Neural cell (in vitro differentiated cells): ENCODE data around the gene NUP155. TPM values are rescaled to one million over a fixed set of nuclear protein-coding genes. Genes with fewer than 3 reads are reported as not detected.

Source experiments
- H2AFZ ChIP-seq: fragments of 200-600, 300-800 bp; sonication (generic), shearing (Covaris generic); 2 replicates; pipeline ENCODE4 v1.6.0; 2014; ENCODE audit warnings: low read depth, mild to moderate bottlenecking, antibody characterized with exemption, low read length, moderate library complexity
- H3F3A ChIP-seq: fragments of 200-600 bp; shearing (Covaris generic); 2 replicates; pipeline ENCODE4 v1.6.1; 2016; ENCODE audit warnings: mild to moderate bottlenecking, moderate library complexity, mixed read lengths, antibody characterized with exemption, low read length; ENCODE audit not compliant: insufficient read depth, poor library complexity, severe bottlenecking
- H3K27ac ChIP-seq: fragments of 200-600, 300-800 bp; sonication (generic), shearing (Covaris generic); 2 replicates; pipeline ENCODE4 v1.5.1; 2014; ENCODE audit warnings: mild to moderate bottlenecking, low read length, moderate library complexity
- H3K27me3 ChIP-seq: fragments of 300-800, 200-600 bp; sonication (generic), shearing (Covaris generic); 2 replicates; pipeline ENCODE4 v1.6.0; 2014; ENCODE audit warnings: mild to moderate bottlenecking, low read depth, low read length, moderate library complexity; ENCODE audit not compliant: insufficient read depth
- H3K36me3 ChIP-seq: fragments of 300-800, 200-600 bp; sonication (generic), shearing (Covaris generic); 2 replicates; pipeline ENCODE4 v1.5.1; 2014; ENCODE audit warnings: mild to moderate bottlenecking, antibody characterized with exemption, low read length, moderate library complexity; ENCODE audit not compliant: insufficient read depth
- H3K4me2 ChIP-seq: fragments of 300-800, 200-600 bp; sonication (generic), shearing (Covaris generic); 2 replicates; pipeline ENCODE4 v1.6.0; 2014; ENCODE audit warnings: mild to moderate bottlenecking, low read length
- H3K4me3 ChIP-seq: fragments of 300-800, 200-600 bp; sonication (generic), shearing (Covaris generic); 2 replicates; pipeline ENCODE4 v1.5.1; 2014; ENCODE audit warnings: mild to moderate bottlenecking, low read length, moderate library complexity
- H3K79me2 ChIP-seq: fragments of 200-600 bp; shearing (Covaris generic); replicated peaks from 2 replicates; pipeline ENCODE4 v1.6.0; 2014; ENCODE audit warnings: mild to moderate bottlenecking, low read length, moderate library complexity; ENCODE audit not compliant: insufficient read depth
- H3K9ac ChIP-seq: fragments of 300-800, 200-600 bp; sonication (generic), shearing (Covaris generic); 2 replicates; pipeline ENCODE4 v1.6.1; 2016; ENCODE audit warnings: mild to moderate bottlenecking, low read length, mixed read lengths
- H3K9me2 ChIP-seq: fragments of 200-600 bp; shearing (Covaris generic); 2 replicates; pipeline ENCODE4 v1.6.1; 2016; ENCODE audit warnings: mild to moderate bottlenecking, low read length, mixed read lengths; ENCODE audit not compliant: insufficient read depth
- H3K9me3 ChIP-seq: fragments of 200-600, 300-800 bp; sonication (generic), shearing (Covaris generic); 2 replicates; pipeline ENCODE4 v1.6.1; 2016; ENCODE audit warnings: mild to moderate bottlenecking, mixed run types, low read length, moderate library complexity, mixed read lengths
- H4K20me1 ChIP-seq: fragments of 200-600 bp; shearing (Covaris generic); 2 replicates; pipeline ENCODE4 v1.6.1; 2016; ENCODE audit warnings: mild to moderate bottlenecking, mixed run types; ENCODE audit not compliant: insufficient read depth
- CTCF ChIP-seq: fragments of 450-650 bp; IDR thresholded peaks from 2 replicates; pipeline ENCODE4 v1.5.1; 2014; ENCODE audit warnings: antibody characterized with exemption, mild to moderate bottlenecking, moderate library complexity; ENCODE audit not compliant: poor library complexity, severe bottlenecking
- EP300 ChIP-seq: fragments of 450-650 bp; conservative IDR thresholded peaks from 2 replicates; pipeline ENCODE4 v1.6.1; 2014; ENCODE audit warnings: antibody characterized with exemption, mild to moderate bottlenecking, moderate library complexity; ENCODE audit not compliant: poor library complexity, severe bottlenecking
- EZH2 ChIP-seq: fragments of 200-600, 300-800 bp; shearing (Covaris generic), sonication (generic); IDR thresholded peaks from 2 replicates; pipeline ENCODE4 v1.6.1; 2014; ENCODE audit warnings: antibody characterized with exemption, low read length, borderline replicate concordance, mild to moderate bottlenecking; ENCODE audit not compliant: insufficient read depth, poor library complexity, severe bottlenecking
- MXI1 ChIP-seq: fragments of 450-650 bp; conservative IDR thresholded peaks from 2 replicates; pipeline ENCODE4 v1.6.1; 2014; ENCODE audit warnings: antibody characterized with exemption, mild to moderate bottlenecking; ENCODE audit not compliant: poor library complexity, severe bottlenecking
- POLR2AphosphoS5 ChIP-seq: IDR thresholded peaks from 2 replicates; pipeline ENCODE4 v1.6.1; 2012
- RAD21 ChIP-seq: fragments of 450-650 bp; conservative IDR thresholded peaks from 2 replicates; pipeline ENCODE4 v1.6.1; 2014; ENCODE audit warnings: antibody characterized with exemption, mild to moderate bottlenecking, moderate library complexity
- REST ChIP-seq: IDR thresholded peaks from 2 replicates; pipeline ENCODE4 v1.6.1; 2012; ENCODE audit warnings: borderline replicate concordance
- SMC3 ChIP-seq: fragments of 450-650 bp; conservative IDR thresholded peaks from 2 replicates; pipeline ENCODE4 v1.6.1; 2014; ENCODE audit warnings: antibody characterized with exemption, mild to moderate bottlenecking, moderate library complexity; ENCODE audit not compliant: poor library complexity
- TAF1 ChIP-seq: IDR thresholded peaks from 2 replicates; pipeline ENCODE4 v1.6.1; 2012; ENCODE audit warnings: low read depth
- polyA plus RNA-seq: library from polyadenylated mRNA; depleted of rRNA; stranded (reverse); fragments of >200 nt; gene quantifications from 2 replicates; pipeline ENCODE4 v1.2.3, GENCODE V29; 2014

NUP155 gene
- polyA plus RNA-seq, 1 donor from 2014 or later: 15.9 TPM

GRCh38 chr5:37396352-37396751 lies 25.4 kb upstream of the NUP155 start:
- H3K27ac ChIP-seq: no peak overlapping the region
- H3K9me2 ChIP-seq: no peaks in the 10 kb centered on the region
- no peak overlapping the region for H3K4me3 ChIP-seq
- H3K9me3 ChIP-seq: no peaks in the 10 kb centered on the region
- no peaks in the 10 kb centered on the region for H3K27me3 ChIP-seq
- no peaks in the 10 kb centered on the region for H3F3A ChIP-seq
- TF ChIP-seq POLR2AphosphoS5 (no peak), RAD21 (no peak), MXI1 (no peak), EP300 (no peak), REST (no peak), TAF1 (no peak), SMC3 (no peak), EZH2 (no peak), CTCF (no peak)
- no peak overlapping the region for H3K4me2 ChIP-seq
- H3K79me2 ChIP-seq: no peaks in the 10 kb centered on the region
- no peaks in the 10 kb centered on the region for H3K36me3 ChIP-seq
- no peaks in the 10 kb centered on the region for H4K20me1 ChIP-seq
- no peak overlapping the region for H3K9ac ChIP-seq
- no peak overlapping the region for H2AFZ ChIP-seq

- H3K27ac ChIP-seq: no peak overlapping the region
- H3F3A ChIP-seq: no peaks in the 10 kb centered on the region
- H3K9me3 ChIP-seq: no peaks in the 10 kb centered on the region
- TF ChIP-seq MXI1 (no peak), CTCF (no peak), EZH2 (no peak), POLR2AphosphoS5 (no peak), TAF1 (no peak)
- H3K4me2 ChIP-seq: no peak overlapping the region
- H2AFZ ChIP-seq: no peak overlapping the region
- H3K4me3 ChIP-seq: no peak overlapping the region
- H3K36me3 ChIP-seq: no peaks in the 10 kb centered on the region
- no peak overlapping the region for H3K9ac ChIP-seq
- H4K20me1 ChIP-seq: no peaks in the 10 kb centered on the region
- H3K79me2 ChIP-seq: no peaks in the 10 kb centered on the region
- H3K9me2 ChIP-seq: no peaks in the 10 kb centered on the region
- no peaks in the 10 kb centered on the region for H3K27me3 ChIP-seq
Measured at GRCh38 chr5:37391591-37391990, 20.7 kb upstream of the NUP155 start.
